GM10266 (cell line): ENCODE measurements around the gene DDX28.

Source experiments
- DNase-seq: peaks from one replicate; pipeline ENCODE4 v3.0.0; 2012; ENCODE audit errors: extremely low spot score
- CTCF ChIP-seq: IDR thresholded peaks from 2 replicates; pipeline ENCODE4 v1.5.1; 2012; ENCODE audit warnings: mild to moderate bottlenecking, low read depth; ENCODE audit not compliant: control insufficient read depth, insufficient read depth; ENCODE audit errors: missing control alignments

The DDX28 gene

GRCh38 chr16:67971111-67971510 lies 51.9 kb downstream of the DDX28 start:
- no peak for TF ChIP-seq CTCF

More at GRCh38 chr16:67971111-67971510, 51.9 kb downstream of the DDX28 start:
- DNase-seq, result no peak
